ENCODE data around the gene RAPGEF5. TPM values are rescaled to one million over a fixed set of nuclear protein-coding genes. Genes with fewer than 3 reads are reported as not detected.

RAPGEF5 gene
- total and polyA plus RNA-seq, 4 donors: 16.1 to 308 (median 61.4) TPM

- H3K4me1 ChIP-seq (ENCODE audit: control insufficient read depth in 5 of 5, insufficient read depth in 5 of 5, low read length in 5 of 5): peaks cover 0 to 5% (median 0%) of the 10 kb centered on the region in 5 donors
- peaks cover 0 to 17% (median 3%) of the 10 kb centered on the region in 4 donors for H3K36me3 ChIP-seq (ENCODE audit: control insufficient read depth in 4 of 4, insufficient read depth in 4 of 4, low read length in 4 of 4)
- ATAC-seq (ENCODE audit: insufficient read depth, low FRiP score): no peak
- WGBS, 2 donors: 36 to 67% methylated on average over 10 of the region's 10 CpGs
- TF ChIP-seq, protein P1, sequence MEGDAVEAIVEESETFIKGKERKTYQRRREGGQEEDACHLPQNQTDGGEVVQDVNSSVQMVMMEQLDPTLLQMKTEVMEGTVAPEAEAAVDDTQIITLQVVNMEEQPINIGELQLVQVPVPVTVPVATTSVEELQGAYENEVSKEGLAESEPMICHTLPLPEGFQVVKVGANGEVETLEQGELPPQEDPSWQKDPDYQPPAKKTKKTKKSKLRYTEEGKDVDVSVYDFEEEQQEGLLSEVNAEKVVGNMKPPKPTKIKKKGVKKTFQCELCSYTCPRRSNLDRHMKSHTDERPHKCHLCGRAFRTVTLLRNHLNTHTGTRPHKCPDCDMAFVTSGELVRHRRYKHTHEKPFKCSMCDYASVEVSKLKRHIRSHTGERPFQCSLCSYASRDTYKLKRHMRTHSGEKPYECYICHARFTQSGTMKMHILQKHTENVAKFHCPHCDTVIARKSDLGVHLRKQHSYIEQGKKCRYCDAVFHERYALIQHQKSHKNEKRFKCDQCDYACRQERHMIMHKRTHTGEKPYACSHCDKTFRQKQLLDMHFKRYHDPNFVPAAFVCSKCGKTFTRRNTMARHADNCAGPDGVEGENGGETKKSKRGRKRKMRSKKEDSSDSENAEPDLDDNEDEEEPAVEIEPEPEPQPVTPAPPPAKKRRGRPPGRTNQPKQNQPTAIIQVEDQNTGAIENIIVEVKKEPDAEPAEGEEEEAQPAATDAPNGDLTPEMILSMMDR (IDR thresholded peaks at IDR 0.05; ENCODE audit: control extremely low read depth, extremely low read depth): no peak
- no peak overlapping the region for H3K27ac ChIP-seq (ENCODE audit: low read depth in 1 of 2, low read length in 1 of 2)
- DNase-seq: peak; percentile 41 to 77 (median 71)
- no peaks in the 10 kb centered on the region for H3K27me3 ChIP-seq (ENCODE audit: control insufficient read depth in 3 of 3, insufficient read depth in 3 of 3, low read length in 2 of 3)
- H3K9me3 ChIP-seq (ENCODE audit: control insufficient read depth in 4 of 4, insufficient read depth in 3 of 4, low read length in 3 of 4): no peaks in the 10 kb centered on the region
- H3K9ac ChIP-seq (ENCODE audit: insufficient read depth in 1 of 2, low read length in 2 of 2): peak overlapping the region in 1 of 2 donors; percentile 67
- H3K4me3 ChIP-seq: no peak overlapping the region
Observed at GRCh38 chr7:22146961-22147512, 209.9 kb downstream of the RAPGEF5 start.

GRCh38 chr7:22144950-22145349 is 212.0 kb downstream of the RAPGEF5 start:
- ATAC-seq (ENCODE audit: insufficient read depth, low FRiP score) (no peak), DNase-seq (no peak)
- Histone ChIP-seq H3K27me3 (ENCODE audit: control insufficient read depth in 3 of 3, insufficient read depth in 3 of 3, low read length in 2 of 3) (no peaks in the 10 kb centered on the region), H3K27ac (ENCODE audit: low read depth in 1 of 2, low read length in 1 of 2) (no peak overlapping the region), H3K36me3 (ENCODE audit: control insufficient read depth in 4 of 4, insufficient read depth in 4 of 4, low read length in 4 of 4) (peaks cover 0 to 21% (median 5%) of the 10 kb centered on the region in 4 donors), H3K9ac (ENCODE audit: insufficient read depth in 1 of 2, low read length in 2 of 2) (no peak overlapping the region), H3K9me3 (ENCODE audit: control insufficient read depth in 4 of 4, insufficient read depth in 3 of 4, low read length in 3 of 4) (no peaks in the 10 kb centered on the region), H3K4me3 (no peak overlapping the region), H3K4me1 (ENCODE audit: control insufficient read depth in 5 of 5, insufficient read depth in 5 of 5, low read length in 5 of 5) (peaks cover 0 to 5% (median 0%) of the 10 kb centered on the region in 5 donors)
- WGBS, 2 donors: 71 to 78% methylated on average over 5 of the region's 5 CpGs
- TF ChIP-seq, protein P1 (IDR thresholded peaks at IDR 0.05; ENCODE audit: control extremely low read depth, extremely low read depth): no peak

GRCh38 chr7:22143491-22143890 is 213.5 kb downstream of the RAPGEF5 start:
- no peak overlapping the region for H3K9ac ChIP-seq (ENCODE audit: insufficient read depth in 1 of 2, low read length in 2 of 2)
- no peak for DNase-seq
- no peak overlapping the region for H3K4me3 ChIP-seq
- no peaks in the 10 kb centered on the region for H3K9me3 ChIP-seq (ENCODE audit: control insufficient read depth in 4 of 4, insufficient read depth in 3 of 4, low read length in 3 of 4)
- no peak for ATAC-seq (ENCODE audit: insufficient read depth, low FRiP score)
- H3K27me3 ChIP-seq (ENCODE audit: control insufficient read depth in 3 of 3, insufficient read depth in 3 of 3, low read length in 2 of 3): no peaks in the 10 kb centered on the region
- no peak overlapping the region for H3K27ac ChIP-seq (ENCODE audit: low read depth in 1 of 2, low read length in 1 of 2)
- peaks cover 0 to 5% (median under 1%) of the 10 kb centered on the region in 5 donors for H3K4me1 ChIP-seq (ENCODE audit: control insufficient read depth in 5 of 5, insufficient read depth in 5 of 5, low read length in 5 of 5)
- TF ChIP-seq, protein P1 (IDR thresholded peaks at IDR 0.05; ENCODE audit: control extremely low read depth, extremely low read depth): no peak
- peaks cover 0 to 22% (median 5%) of the 10 kb centered on the region in 4 donors for H3K36me3 ChIP-seq (ENCODE audit: control insufficient read depth in 4 of 4, insufficient read depth in 4 of 4, low read length in 4 of 4)
- 76 to 83% methylated on average over 3 of the region's 3 CpGs for WGBS, 2 donors

- TF ChIP-seq, protein P1 (IDR thresholded peaks at IDR 0.05; ENCODE audit: control extremely low read depth, extremely low read depth): no peak
- 54 to 73% methylated on average over 3 of the region's 3 CpGs for WGBS, 2 donors
- Histone ChIP-seq H3K9me3 (ENCODE audit: control insufficient read depth in 4 of 4, insufficient read depth in 3 of 4, low read length in 3 of 4) (no peaks in the 10 kb centered on the region), H3K9ac (ENCODE audit: insufficient read depth in 1 of 2, low read length in 2 of 2) (no peak overlapping the region), H3K4me3 (no peak overlapping the region), H3K36me3 (ENCODE audit: control insufficient read depth in 4 of 4, insufficient read depth in 4 of 4, low read length in 4 of 4) (peaks cover 0 to 25% (median 5%) of the 10 kb centered on the region in 4 donors), H3K4me1 (ENCODE audit: control insufficient read depth in 5 of 5, insufficient read depth in 5 of 5, low read length in 5 of 5) (peaks cover 0 to 12% (median 2%) of the 10 kb centered on the region in 5 donors), H3K27me3 (ENCODE audit: control insufficient read depth in 3 of 3, insufficient read depth in 3 of 3, low read length in 2 of 3) (no peaks in the 10 kb centered on the region), H3K27ac (ENCODE audit: low read depth in 1 of 2, low read length in 1 of 2) (no peak overlapping the region)
- no peak for ATAC-seq (ENCODE audit: insufficient read depth, low FRiP score)
- no peak for DNase-seq
Observed at GRCh38 chr7:22142572-22142971, 214.4 kb downstream of the RAPGEF5 start.

Data from lung (tissue), 12 donors.